ENCODE results near the gene CSTA. TPM values are rescaled to one million over a fixed set of nuclear protein-coding genes. Genes with fewer than 3 reads are reported as not detected.

CSTA gene
- polyA plus RNA-seq, 1 donor from 2014 or later: not detected

- no peaks in the 10 kb centered on the region for H3K9me2 ChIP-seq (ENCODE audit: insufficient read depth, low read length)
- H2AFZ ChIP-seq (ENCODE audit: low read depth, low read length): no peak overlapping the region
- H4K20me1 ChIP-seq (ENCODE audit: insufficient read depth): no peaks in the 10 kb centered on the region
- no peak overlapping the region for H3K27ac ChIP-seq (ENCODE audit: low read length)
- H3K9ac ChIP-seq (ENCODE audit: low read length): no peak overlapping the region
- H3K27me3 ChIP-seq (ENCODE audit: insufficient read depth, low read depth, low read length): no peaks in the 10 kb centered on the region
- H3K4me3 ChIP-seq (ENCODE audit: low read length): no peak overlapping the region
- H3K36me3 ChIP-seq (ENCODE audit: insufficient read depth, low read length): no peaks in the 10 kb centered on the region
- no peak overlapping the region for H3K4me2 ChIP-seq (ENCODE audit: low read length)
- no peaks in the 10 kb centered on the region for H3K79me2 ChIP-seq (replicated peaks; ENCODE audit: insufficient read depth, low read length)
- no peak for TF ChIP-seq TAF1 (IDR thresholded peaks at IDR 0.05; ENCODE audit: low read depth)
- no peak for TF ChIP-seq EZH2 (IDR thresholded peaks at IDR 0.05; ENCODE audit: borderline replicate concordance, insufficient read depth, low read length, poor library complexity, severe bottlenecking)
- TF ChIP-seq, protein P1, sequence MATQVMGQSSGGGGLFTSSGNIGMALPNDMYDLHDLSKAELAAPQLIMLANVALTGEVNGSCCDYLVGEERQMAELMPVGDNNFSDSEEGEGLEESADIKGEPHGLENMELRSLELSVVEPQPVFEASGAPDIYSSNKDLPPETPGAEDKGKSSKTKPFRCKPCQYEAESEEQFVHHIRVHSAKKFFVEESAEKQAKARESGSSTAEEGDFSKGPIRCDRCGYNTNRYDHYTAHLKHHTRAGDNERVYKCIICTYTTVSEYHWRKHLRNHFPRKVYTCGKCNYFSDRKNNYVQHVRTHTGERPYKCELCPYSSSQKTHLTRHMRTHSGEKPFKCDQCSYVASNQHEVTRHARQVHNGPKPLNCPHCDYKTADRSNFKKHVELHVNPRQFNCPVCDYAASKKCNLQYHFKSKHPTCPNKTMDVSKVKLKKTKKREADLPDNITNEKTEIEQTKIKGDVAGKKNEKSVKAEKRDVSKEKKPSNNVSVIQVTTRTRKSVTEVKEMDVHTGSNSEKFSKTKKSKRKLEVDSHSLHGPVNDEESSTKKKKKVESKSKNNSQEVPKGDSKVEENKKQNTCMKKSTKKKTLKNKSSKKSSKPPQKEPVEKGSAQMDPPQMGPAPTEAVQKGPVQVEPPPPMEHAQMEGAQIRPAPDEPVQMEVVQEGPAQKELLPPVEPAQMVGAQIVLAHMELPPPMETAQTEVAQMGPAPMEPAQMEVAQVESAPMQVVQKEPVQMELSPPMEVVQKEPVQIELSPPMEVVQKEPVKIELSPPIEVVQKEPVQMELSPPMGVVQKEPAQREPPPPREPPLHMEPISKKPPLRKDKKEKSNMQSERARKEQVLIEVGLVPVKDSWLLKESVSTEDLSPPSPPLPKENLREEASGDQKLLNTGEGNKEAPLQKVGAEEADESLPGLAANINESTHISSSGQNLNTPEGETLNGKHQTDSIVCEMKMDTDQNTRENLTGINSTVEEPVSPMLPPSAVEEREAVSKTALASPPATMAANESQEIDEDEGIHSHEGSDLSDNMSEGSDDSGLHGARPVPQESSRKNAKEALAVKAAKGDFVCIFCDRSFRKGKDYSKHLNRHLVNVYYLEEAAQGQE (IDR thresholded peaks at IDR 0.05; ENCODE audit: borderline replicate concordance): no peak
- no peak for TF ChIP-seq POLR2AphosphoS5 (IDR thresholded peaks at IDR 0.05)
- TF ChIP-seq EP300 (conservative IDR thresholded peaks at IDR 0.05; ENCODE audit: poor library complexity, severe bottlenecking): no peak
- no peak for TF ChIP-seq MXI1 (conservative IDR thresholded peaks at IDR 0.05; ENCODE audit: poor library complexity, severe bottlenecking)
- TF ChIP-seq CTCF (IDR thresholded peaks at IDR 0.05; ENCODE audit: poor library complexity, severe bottlenecking): no peak
- no peak for TF ChIP-seq RAD21 (conservative IDR thresholded peaks at IDR 0.05)
- no peak for TF ChIP-seq SMC3 (conservative IDR thresholded peaks at IDR 0.05; ENCODE audit: poor library complexity)
- no peaks in the 10 kb centered on the region for H3F3A ChIP-seq (ENCODE audit: insufficient read depth, low read length, poor library complexity, severe bottlenecking)
- H3K9me3 ChIP-seq (ENCODE audit: low read length): no peaks in the 10 kb centered on the region
These were observed 41.1 kb upstream of the CSTA start for GRCh38 chr3:122283796-122284445.

DNA sequence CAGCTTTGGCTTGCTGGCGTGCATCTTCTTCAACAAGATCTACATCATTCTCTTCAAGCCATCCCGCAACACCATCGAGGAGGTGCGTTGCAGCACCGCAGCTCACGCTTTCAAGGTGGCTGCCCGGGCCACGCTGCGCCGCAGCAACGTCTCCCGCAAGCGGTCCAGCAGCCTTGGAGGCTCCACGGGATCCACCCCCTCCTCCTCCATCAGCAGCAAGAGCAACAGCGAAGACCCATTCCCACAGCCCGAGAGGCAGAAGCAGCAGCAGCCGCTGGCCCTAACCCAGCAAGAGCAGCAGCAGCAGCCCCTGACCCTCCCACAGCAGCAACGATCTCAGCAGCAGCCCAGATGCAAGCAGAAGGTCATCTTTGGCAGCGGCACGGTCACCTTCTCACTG, 40.6 kb upstream of the CSTA start:
- TF ChIP-seq, protein P1 (IDR thresholded peaks at IDR 0.05; ENCODE audit: borderline replicate concordance): no peak
- TF ChIP-seq EP300 (conservative IDR thresholded peaks at IDR 0.05; ENCODE audit: poor library complexity, severe bottlenecking) (no peak), EZH2 (IDR thresholded peaks at IDR 0.05; ENCODE audit: borderline replicate concordance, insufficient read depth, low read length, poor library complexity, severe bottlenecking) (no peak), MXI1 (conservative IDR thresholded peaks at IDR 0.05; ENCODE audit: poor library complexity, severe bottlenecking) (no peak), RAD21 (conservative IDR thresholded peaks at IDR 0.05) (no peak), POLR2AphosphoS5 (IDR thresholded peaks at IDR 0.05) (no peak), CTCF (IDR thresholded peaks at IDR 0.05; ENCODE audit: poor library complexity, severe bottlenecking) (no peak), SMC3 (conservative IDR thresholded peaks at IDR 0.05; ENCODE audit: poor library complexity) (no peak), TAF1 (IDR thresholded peaks at IDR 0.05; ENCODE audit: low read depth) (no peak)
- Histone ChIP-seq H3K9ac (ENCODE audit: low read length) (no peak overlapping the region), H3K79me2 (replicated peaks; ENCODE audit: insufficient read depth, low read length) (no peaks in the 10 kb centered on the region)

More for the DNA sequence above, 40.6 kb upstream of the CSTA start:
- H3K4me2 ChIP-seq (ENCODE audit: low read length): no peak overlapping the region
- H3K27ac ChIP-seq (ENCODE audit: low read length): no peak overlapping the region
- H3K36me3 ChIP-seq (ENCODE audit: insufficient read depth, low read length): no peaks in the 10 kb centered on the region
- H3K9me2 ChIP-seq (ENCODE audit: insufficient read depth, low read length): no peaks in the 10 kb centered on the region
- no peak overlapping the region for H3K4me3 ChIP-seq (ENCODE audit: low read length)
- H4K20me1 ChIP-seq (ENCODE audit: insufficient read depth): no peaks in the 10 kb centered on the region
- H3K27me3 ChIP-seq (ENCODE audit: insufficient read depth, low read depth, low read length): no peaks in the 10 kb centered on the region
- H2AFZ ChIP-seq (ENCODE audit: low read depth, low read length): no peak overlapping the region
- H3K9me3 ChIP-seq (ENCODE audit: low read length): no peaks in the 10 kb centered on the region
- H3F3A ChIP-seq (ENCODE audit: insufficient read depth, low read length, poor library complexity, severe bottlenecking): no peaks in the 10 kb centered on the region
